Measurements from ENCODE around the gene LRCH3.
A peak's percentile ranks its signal among the peaks of the same experiment; 100 is the strongest.

The LRCH3 gene

DNA sequence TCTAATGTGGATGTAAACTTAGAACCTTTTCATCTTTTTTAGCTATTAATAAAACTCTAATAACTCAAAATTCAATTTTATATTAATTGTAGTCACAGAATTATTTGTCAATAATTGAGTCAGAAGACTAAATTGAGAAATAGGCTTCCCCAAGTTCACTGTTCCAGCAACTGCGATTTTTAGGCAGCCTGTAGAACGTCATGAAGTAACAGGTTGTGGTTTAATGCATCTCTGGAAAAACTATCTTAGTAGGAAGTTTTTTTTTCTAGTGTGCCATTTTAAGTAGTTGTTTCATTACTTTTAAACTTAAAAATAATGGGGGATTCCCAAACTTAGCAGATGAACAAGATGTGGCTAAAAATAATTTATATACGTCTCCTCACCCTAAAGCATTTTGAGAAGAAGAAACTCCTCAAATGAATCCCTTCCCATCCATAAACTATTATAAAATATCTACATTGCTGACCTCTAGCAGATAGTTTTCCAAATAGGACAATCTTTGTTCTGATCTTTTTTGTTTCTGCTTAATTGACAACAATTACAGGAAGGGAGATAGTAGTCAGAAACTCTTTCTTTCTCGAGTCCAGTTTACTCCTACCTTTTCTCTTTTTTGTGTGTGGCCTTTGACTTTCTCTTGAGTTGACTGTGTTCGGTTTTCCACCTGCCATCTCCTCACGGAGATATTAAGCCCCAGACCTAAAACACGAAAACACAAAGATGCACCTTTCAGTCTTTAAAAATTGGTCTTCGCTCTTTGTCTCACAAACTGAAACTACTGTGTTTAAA, 43.1 kb downstream of the LRCH3 start:
- DNase-seq (ENCODE audit: low read depth in 2 of 2), result no peak

DNA sequence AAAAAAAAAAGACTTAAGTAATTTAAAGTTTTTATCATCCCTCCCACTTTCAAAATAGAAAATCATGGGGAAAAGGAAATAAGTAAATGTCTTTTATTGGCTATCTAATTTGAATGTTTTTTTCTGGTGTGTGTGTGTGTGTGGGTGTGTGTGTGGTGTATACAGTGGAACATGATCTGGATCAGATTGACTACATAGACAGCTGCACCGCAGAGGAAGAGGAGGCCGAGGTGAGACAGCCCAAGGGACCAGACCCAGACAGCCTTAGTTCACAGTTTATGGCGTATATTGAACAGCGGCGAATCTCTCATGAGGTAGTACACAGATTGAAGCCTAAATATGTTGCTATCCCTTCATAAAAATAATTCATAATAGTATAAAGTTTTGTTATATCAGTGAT, 44.5 kb downstream of the LRCH3 start:
- no peak for DNase-seq (ENCODE audit: low read depth in 2 of 2)

- no peak for DNase-seq (ENCODE audit: low read depth in 2 of 2)
These were observed 45.2 kb downstream of the LRCH3 start for GRCh38 chr3:197836244-197836643.

GRCh38 chr3:197837282-197837681, 46.2 kb downstream of the LRCH3 start:
- no peak for DNase-seq (ENCODE audit: low read depth in 2 of 2)

- DNase-seq (ENCODE audit: low read depth in 2 of 2), result no peak
These were observed 50.7 kb downstream of the LRCH3 start for GRCh38 chr3:197841789-197842188.

DNA sequence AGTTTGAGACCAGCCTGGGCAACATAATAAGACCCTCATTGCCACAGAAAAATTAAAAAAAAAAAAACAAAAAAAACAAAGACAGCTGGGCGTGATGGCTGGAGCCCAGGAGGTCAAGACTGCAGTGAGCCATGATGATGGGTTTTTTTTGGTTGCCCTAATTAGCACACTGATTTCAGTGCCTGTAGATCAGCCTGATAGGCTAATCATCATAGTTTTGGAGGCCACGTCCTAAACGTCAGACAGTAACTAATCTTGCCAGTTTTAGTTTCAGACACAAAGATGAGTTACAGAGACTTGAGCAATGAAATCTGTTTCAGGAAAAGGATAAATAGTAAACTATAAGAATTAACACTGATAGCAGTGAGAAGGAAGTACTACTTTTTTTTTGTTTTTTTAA, 55.4 kb downstream of the LRCH3 start:
- DNase-seq (ENCODE audit: low read depth in 2 of 2), result no peak

DNA sequence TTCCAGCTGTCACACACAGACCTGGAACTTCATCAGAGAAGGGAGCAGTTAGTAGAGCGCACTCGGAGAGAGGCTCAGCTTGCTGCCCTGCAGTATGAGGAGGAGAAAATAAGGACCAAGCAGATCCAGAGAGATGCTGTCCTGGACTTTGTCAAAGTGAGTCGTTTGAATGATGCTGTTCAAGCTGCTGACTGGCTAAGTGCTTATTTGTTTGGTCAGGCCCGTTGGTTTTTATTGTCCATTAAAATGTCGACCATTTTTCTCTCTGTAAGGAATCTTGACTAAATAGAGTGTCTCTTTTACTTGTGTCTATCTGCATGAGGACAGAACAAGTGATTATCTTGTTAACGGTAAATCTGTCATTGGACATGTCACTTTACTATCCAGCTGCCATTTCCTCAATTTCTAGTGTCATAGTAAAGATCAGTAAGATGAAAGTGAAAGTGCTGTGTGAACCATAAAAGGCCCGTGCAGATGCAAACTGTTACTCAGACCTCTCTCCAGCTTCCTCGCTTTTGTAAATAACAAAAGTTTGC, 56.9 kb downstream of the LRCH3 start:
- DNase-seq (ENCODE audit: low read depth in 2 of 2), result no peak

DNA sequence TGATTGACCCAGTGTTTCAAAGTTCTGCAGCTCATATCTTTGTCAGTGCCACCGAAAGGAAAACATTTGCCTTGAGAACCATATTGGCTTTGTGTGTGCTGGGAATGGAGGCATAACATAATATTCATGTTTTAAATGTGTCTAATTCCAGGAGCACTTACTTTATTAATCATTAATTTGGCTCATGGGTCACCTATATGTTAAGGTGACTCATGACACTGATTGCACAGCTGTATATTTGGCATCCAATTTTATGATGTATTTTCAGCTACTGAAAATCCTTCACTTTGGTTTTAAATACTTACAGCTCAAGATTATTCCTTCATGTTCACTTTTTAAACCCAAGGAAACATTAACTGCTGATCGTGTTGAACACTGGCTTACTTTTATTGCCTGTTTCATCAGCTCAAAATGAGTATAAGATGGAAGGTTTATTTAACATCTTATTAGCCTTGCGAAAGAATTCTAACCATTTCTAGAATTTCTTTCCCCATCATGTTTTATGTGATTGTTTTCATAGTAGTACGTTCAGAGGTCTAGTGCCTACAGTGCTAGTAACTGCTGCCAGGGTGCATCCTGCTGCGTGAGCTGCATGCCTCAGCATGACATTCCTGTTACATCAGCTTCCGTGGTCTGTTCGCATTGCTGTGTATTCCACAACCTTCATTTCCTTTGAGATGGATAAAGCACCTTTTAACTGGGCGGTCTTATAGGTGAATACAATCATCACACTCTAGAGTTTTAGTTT, 63.7 kb downstream of the LRCH3 start:
- no peak for DNase-seq (ENCODE audit: low read depth in 2 of 2)

GRCh38 chr3:197855571-197855970, 64.5 kb downstream of the LRCH3 start:
- DNase-seq (ENCODE audit: low read depth in 2 of 2), result no peak

DNA sequence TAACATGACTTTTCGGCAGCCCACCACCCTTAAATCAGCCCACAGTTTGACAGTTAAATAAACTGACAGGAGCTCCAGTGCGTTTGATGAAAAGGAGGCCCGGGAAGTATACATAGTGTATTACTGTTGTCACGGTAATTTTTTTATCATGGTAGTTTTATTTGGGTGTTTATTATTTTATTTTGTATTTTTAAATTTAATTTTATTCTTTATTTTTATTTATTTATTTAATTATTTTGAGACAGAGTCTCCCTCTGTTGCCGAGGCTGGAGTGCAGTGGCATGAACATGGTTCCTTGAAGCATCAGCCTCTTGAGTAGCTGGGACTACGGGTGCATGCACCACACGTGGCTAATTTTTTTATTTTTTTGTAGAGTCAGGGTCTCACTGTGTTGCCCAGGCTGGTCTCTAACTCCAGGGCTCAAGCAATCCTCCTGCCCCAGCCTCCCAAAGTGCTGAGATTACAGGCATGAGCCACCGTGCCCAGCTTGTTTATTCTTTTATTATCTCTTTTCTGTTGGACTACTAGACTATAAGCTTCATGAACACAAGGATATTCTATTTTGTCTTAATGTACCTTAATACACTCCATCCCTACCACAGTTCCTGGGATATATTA, 65.3 kb downstream of the LRCH3 start:
- no peak for DNase-seq (ENCODE audit: low read depth in 2 of 2)

GRCh38 chr3:197858133-197858532, 67.1 kb downstream of the LRCH3 start:
- DNase-seq (ENCODE audit: low read depth in 2 of 2), result no peak

GRCh38 chr3:197858598-197858997, 67.5 kb downstream of the LRCH3 start:
- DNase-seq (ENCODE audit: low read depth in 2 of 2), result no peak

DNA sequence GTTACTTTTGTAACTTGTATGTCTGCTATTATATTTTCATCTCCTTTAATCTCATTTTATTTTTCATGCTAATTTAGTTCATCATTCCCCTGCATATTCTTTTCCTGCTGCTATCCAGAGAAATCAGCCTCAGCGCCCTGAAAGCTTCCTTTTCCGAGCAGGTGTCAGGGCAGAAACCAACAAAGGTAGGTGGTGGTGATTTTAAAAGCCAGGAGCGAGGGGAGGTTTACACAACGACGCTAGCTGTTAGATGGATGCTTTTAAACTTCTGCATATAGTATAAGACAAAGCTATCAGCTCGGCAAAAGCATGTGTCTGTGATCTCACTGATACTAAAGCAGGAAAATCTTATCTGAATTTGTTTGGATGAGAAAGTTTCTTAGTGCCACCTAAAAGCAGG, 75.0 kb downstream of the LRCH3 start:
- DNase-seq (ENCODE audit: low read depth in 2 of 2), result no peak

- no peak for DNase-seq (ENCODE audit: low read depth in 2 of 2)
These were observed 82.3 kb downstream of the LRCH3 start for GRCh38 chr3:197873329-197873728.

GRCh38 chr3:197874064-197874463, 83.0 kb downstream of the LRCH3 start:
- DNase-seq (ENCODE audit: low read depth in 2 of 2), result no peak

DNA sequence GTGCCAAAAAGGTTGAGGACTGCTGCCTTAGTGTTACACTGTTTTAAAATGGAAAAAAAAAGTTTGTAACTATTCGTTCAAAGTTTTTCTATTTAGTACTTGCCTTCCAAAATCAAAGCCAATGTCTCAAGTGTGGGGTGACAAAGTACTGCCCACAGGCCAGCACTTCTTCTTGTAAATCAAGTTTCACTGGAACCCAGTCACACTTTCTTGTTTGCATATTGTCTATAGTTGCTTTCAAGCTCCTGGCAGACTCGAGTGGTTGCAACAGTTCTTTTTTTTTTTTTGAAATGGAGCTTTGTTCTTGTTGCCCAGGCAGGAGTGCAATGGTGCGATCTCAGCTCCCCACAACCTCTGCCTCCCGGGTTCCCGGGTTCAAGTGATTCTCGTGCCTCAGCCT, 83.6 kb downstream of the LRCH3 start:
- no peak for DNase-seq (ENCODE audit: low read depth in 2 of 2)

GRCh38 chr3:197877902-197878301, 86.8 kb downstream of the LRCH3 start:
- DNase-seq (ENCODE audit: low read depth in 2 of 2), result no peak

DNA sequence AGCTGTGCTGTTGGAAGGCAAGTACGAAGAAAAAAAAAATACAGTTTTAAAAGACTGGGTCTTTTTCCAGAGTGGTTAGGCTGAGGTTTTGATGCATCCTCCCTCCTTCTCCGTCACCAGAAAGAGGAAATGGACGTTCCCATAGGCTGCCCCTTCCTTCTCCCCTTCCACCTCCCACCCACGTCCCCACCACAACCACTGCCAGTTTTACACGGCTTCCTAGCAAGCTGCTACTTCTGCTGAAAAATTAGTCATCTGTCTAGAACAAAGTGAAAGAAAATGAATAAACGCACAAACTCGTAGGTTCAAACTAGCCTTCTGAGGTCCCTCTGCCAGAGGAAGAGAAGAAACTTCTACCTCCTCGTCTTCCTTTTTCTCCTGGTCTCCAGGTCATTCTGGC, 87.4 kb downstream of the LRCH3 start:
- peak; percentile 25 to 33 for DNase-seq (ENCODE audit: low read depth in 2 of 2)

DNA sequence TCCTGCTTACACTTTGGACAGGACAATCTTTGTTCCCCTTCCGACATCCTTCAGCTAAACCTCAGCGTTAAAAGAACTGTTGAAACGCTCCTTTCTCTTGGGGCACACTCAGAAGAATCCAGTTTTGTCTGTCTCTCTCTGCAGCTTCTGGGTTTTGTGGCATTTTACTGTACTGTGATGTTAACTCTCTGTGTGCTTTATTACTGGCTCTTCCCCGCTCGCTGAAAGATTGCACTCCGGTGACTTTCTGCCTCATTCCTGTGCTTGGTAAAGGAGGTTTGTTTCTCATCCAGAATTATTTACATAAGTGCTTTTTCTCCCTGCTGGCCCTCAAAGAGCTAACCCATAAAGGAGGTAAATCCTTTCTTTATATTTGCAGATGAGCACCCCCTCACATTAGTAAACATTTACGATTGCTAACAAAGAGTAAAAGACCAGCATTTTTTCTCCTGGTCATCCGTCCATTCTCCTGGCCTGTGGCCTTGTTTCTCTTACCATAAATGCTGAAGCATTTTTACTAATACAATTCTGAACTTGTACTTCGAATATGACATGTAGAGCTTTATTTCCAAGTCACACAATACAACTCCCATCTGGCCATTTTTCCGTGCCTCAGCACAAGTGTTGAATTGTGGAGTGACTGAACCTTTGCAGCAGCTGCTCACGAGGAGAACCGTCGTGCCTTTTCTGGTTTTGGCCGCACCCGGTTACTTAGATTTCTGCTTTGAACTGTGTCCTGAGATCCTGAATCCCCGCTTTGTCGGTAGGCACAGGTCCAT, 89.6 kb downstream of the LRCH3 start:
- DNase-seq (ENCODE audit: low read depth in 2 of 2), result no peak

GRCh38 chr3:197881270-197881969, 90.4 kb downstream of the LRCH3 start:
- no peak for DNase-seq (ENCODE audit: low read depth in 2 of 2)

- no peak for DNase-seq (ENCODE audit: low read depth in 2 of 2)
These were observed 90.9 kb downstream of the LRCH3 start for GRCh38 chr3:197881970-197882338.

Measured in stimulated activated CD8-positive, alpha-beta memory T cell treated with anti-CD3 and anti-CD28 coated beads, Interleukin-7, amount 100 ng/mL, for 4 hours (primary cell).